Endothelial cell (in vitro differentiated cells): Measurements from ENCODE around the gene VIPR2. TPM values are rescaled to one million over a fixed set of nuclear protein-coding genes. Genes with fewer than 3 reads are reported as not detected.

ENCODE experiments used
- DNase-seq: peaks from one replicate; pipeline ENCODE4 v3.0.0; 2021; ENCODE audit warnings: low spot score
- H3K27ac Mint-ChIP-seq: one replicate; pipeline ENCODE4 v1.8.0; 2021; ENCODE audit warnings: mixed read lengths, inconsistent platforms; ENCODE audit not compliant: unreplicated experiment
- H3K27me3 Mint-ChIP-seq: one replicate; pipeline ENCODE4 v1.8.0; 2021; ENCODE audit warnings: mild to moderate bottlenecking, moderate library complexity, mixed read lengths, inconsistent platforms; ENCODE audit not compliant: unreplicated experiment
- H3K36me3 Mint-ChIP-seq: one replicate; pipeline ENCODE4 v1.8.0; 2021; ENCODE audit warnings: mild to moderate bottlenecking, low read depth, mixed read lengths, inconsistent platforms; ENCODE audit not compliant: unreplicated experiment
- H3K4me1 Mint-ChIP-seq: one replicate; pipeline ENCODE4 v1.8.0; 2021; ENCODE audit warnings: mild to moderate bottlenecking, mixed read lengths, inconsistent platforms; ENCODE audit not compliant: unreplicated experiment
- H3K4me3 Mint-ChIP-seq: one replicate; pipeline ENCODE4 v1.8.0; 2021; ENCODE audit warnings: mild to moderate bottlenecking, mixed read lengths, inconsistent platforms; ENCODE audit not compliant: unreplicated experiment
- H3K9me3 Mint-ChIP-seq: one replicate; pipeline ENCODE4 v1.8.0; 2021; ENCODE audit warnings: mixed read lengths, inconsistent platforms; ENCODE audit not compliant: unreplicated experiment
- CTCF ChIP-seq: fragments of 200-600 bp; sonication (generic); IDR thresholded peaks from one replicate; pipeline ENCODE4 v1.5.0; 2021; ENCODE audit warnings: antibody characterized with exemption; ENCODE audit not compliant: unreplicated experiment
- total RNA-seq: library from RNA; stranded (reverse); fragmentation: NEBNext Ultra II Directional; extraction: Animal tissue kit (Norgen Biotek cat#: 25700); gene quantifications from one replicate; pipeline ENCODE4 v1.2.1, GENCODE V29; 2021; ENCODE audit not compliant: unreplicated experiment

Gene VIPR2
- total RNA-seq, 1 donor from 2014 or later = 2.4 TPM

- no peak overlapping the region for H3K27ac Mint-ChIP-seq
- H3K36me3 Mint-ChIP-seq = no peaks in the 10 kb centered on the region
- no peak for DNase-seq
- TF ChIP-seq CTCF = no peak
- peaks cover 3% of the 10 kb centered on the region for H3K9me3 Mint-ChIP-seq
- peaks cover 7% of the 10 kb centered on the region for H3K4me1 Mint-ChIP-seq
- no peak overlapping the region for H3K4me3 Mint-ChIP-seq
- H3K27me3 Mint-ChIP-seq = peaks cover 3% of the 10 kb centered on the region
Observed at GRCh38 chr7:159160450-159160849, 15.8 kb upstream of the VIPR2 start.

GRCh38 chr7:159159731-159160130 lies 15.1 kb upstream of the VIPR2 start:
- DNase-seq = no peak
- H3K36me3 Mint-ChIP-seq = no peaks in the 10 kb centered on the region
- peaks cover 3% of the 10 kb centered on the region for H3K9me3 Mint-ChIP-seq
- no peak for TF ChIP-seq CTCF
- no peak overlapping the region for H3K27ac Mint-ChIP-seq
- H3K4me3 Mint-ChIP-seq = no peak overlapping the region
- peaks cover 4% of the 10 kb centered on the region for H3K27me3 Mint-ChIP-seq
- H3K4me1 Mint-ChIP-seq = peaks cover 13% of the 10 kb centered on the region

- H3K27me3 Mint-ChIP-seq = peaks cover 4% of the 10 kb centered on the region
- peaks cover 3% of the 10 kb centered on the region for H3K9me3 Mint-ChIP-seq
- H3K4me3 Mint-ChIP-seq = no peak overlapping the region
- H3K4me1 Mint-ChIP-seq = peaks cover 16% of the 10 kb centered on the region
- TF ChIP-seq CTCF = no peak
- H3K36me3 Mint-ChIP-seq = no peaks in the 10 kb centered on the region
- H3K27ac Mint-ChIP-seq = no peak overlapping the region
- DNase-seq = no peak
Observed at GRCh38 chr7:159158888-159159405, 14.3 kb upstream of the VIPR2 start.

GRCh38 chr7:159158125-159158887 lies 13.6 kb upstream of the VIPR2 start:
- Mint-ChIP-seq H3K9me3 (peaks cover 3% of the 10 kb centered on the region), H3K27me3 (peaks cover 4% of the 10 kb centered on the region), H3K36me3 (no peaks in the 10 kb centered on the region), H3K4me3 (no peak overlapping the region), H3K27ac (no peak overlapping the region), H3K4me1 (peaks cover 16% of the 10 kb centered on the region)
- no peak for DNase-seq
- no peak for TF ChIP-seq CTCF

GRCh38 chr7:159157714-159158113 lies 13.0 kb upstream of the VIPR2 start:
- peaks cover 3% of the 10 kb centered on the region for H3K36me3 Mint-ChIP-seq
- no peak overlapping the region for H3K27ac Mint-ChIP-seq
- no peak for TF ChIP-seq CTCF
- peaks cover 3% of the 10 kb centered on the region for H3K9me3 Mint-ChIP-seq
- H3K4me1 Mint-ChIP-seq = peaks cover 16% of the 10 kb centered on the region
- H3K4me3 Mint-ChIP-seq = no peak overlapping the region
- no peak for DNase-seq
- H3K27me3 Mint-ChIP-seq = peaks cover 4% of the 10 kb centered on the region
